ENCODE results near the gene EFNB2. TPM values are rescaled to one million over a fixed set of nuclear protein-coding genes. Genes with fewer than 3 reads are reported as not detected.

EFNB2 gene
- total and polyA plus RNA-seq, 4 donors = 2.6 to 6.1 (median 3.4) TPM

DNA sequence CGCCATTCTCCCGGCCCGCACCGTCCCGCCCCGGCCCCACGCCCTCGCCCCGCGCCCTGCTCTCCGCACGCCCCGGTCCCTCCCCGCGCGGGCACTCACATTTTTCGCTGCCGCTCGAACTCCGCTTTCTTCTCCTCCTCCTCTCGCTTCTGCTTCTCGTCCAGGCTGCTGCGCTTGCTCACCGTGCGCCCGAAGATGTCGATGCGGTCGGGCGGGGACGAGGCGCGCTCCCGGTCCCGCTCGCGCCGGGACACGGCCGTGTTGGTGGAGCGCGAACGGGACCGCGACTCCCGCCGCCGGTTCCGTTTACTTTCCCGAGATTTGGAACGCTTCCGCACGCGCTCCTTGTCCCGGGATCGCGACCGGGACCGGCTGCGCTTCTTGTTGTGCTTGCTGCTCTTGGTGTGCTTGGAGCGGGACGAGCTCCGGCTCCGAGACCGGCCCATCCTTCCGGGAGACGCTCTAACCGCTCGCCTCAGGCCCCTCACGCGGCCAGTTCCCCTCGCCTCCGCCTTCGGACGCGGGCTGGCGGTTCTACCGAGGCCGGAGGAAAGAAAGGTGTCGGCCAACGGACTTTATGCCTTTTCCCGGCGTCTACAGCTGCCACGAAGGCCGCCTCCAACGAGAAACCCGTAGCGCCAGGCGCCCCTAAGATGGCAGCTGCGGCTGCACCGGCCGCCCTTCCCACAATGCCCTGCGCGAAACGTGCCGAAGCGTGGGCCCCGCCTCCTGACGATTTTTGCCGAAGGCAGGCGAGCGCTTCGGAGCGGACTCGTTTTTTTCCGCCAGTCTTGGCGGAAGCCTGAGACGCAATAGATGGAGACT is 32.2 kb upstream of the EFNB2 start, which contains the start of gene ARGLU1 (continued):
- TF ChIP-seq GABPA (IDR thresholded peaks at IDR 0.05 in 1 of 2, conservative IDR thresholded peaks at IDR 0.05 in 1 of 2) = peak in 1 of 2 donors; percentile 52
- peak; percentile 48 for TF ChIP-seq SP1 (IDR thresholded peaks at IDR 0.05)
- no peak for TF ChIP-seq RXRA (IDR thresholded peaks at IDR 0.05)

DNA sequence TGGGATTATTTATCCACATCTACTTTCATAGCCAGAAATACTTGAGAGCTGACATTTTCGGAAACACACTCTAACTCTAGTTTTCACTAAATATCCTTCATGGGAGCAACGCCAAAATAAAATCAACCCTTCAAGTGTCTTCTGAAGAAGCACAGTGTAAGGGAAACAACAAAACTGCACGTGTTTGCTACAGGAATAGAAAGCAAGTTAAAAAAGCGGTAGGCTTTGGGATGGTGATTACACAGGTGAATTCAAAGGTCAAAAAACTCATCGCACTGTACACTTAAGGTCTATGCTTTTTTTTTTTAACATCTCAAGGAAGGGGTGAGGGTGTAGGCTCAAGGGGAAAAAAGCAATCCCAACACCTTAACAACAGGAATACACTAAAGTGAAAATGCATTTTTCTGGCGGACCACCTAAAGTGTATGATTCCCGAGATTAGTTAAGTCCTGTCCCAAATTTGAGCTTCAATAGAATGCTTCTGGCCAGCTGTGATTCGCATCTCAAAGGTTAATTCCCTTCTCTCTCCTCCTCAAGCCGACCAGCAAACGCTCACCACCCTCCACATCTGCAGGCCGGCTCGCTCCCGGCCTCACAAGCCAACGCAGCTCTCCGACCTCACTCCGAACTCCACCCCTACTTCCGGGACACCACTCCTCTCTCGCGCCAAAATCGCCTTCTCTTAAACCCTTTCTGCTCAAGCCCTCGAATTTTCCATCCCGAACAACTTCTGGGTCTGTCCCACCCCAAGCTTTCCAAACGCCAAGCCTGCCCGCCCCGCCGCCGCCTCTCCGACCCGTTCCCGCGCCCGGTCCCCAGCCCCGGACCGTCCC is 31.4 kb upstream of the EFNB2 start:
- DNase-seq (ENCODE audit: low spot score) = no peak
- no peaks in the 10 kb centered on the region for H3K27me3 ChIP-seq (ENCODE audit: control insufficient read depth in 4 of 4, insufficient read depth in 4 of 4, low read length in 3 of 4)
- 1% methylated on average over 34 of the region's 34 CpGs for WGBS

DNA sequence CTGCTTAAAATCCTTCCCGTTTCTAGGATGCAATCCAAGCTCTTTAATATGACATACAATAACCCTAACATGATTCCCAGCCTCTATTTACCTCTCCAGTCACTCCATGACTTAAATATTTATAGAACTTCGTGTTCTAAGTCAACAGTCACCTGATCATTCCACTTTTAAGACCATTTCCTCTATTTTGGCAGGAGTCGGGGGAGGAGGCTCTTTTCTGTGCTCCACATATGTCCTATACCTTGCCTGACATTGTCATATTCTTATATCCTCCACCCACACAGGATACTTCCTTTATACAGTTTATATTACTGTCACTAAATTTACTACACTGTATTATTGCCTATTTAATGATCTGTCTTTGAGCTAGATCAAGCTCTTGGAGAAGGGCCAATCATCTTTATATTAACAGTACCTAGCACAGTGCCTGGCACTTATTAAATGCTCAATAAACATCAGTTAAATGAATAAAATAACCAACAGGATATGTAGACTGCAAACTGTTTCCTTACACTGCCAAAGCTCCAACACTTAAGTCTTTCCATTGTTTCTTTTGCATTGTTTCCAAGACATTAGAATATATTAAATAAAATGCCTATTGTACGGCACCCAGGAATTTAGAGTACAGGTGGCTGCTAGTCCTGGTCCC is 29.8 kb upstream of the EFNB2 start:
- no peak for DNase-seq (ENCODE audit: low spot score)
- no peaks in the 10 kb centered on the region for H3K36me3 ChIP-seq (ENCODE audit: control insufficient read depth in 4 of 4, insufficient read depth in 3 of 4, low read depth in 1 of 4, low read length in 3 of 4)
- H3K27me3 ChIP-seq (ENCODE audit: control insufficient read depth in 4 of 4, insufficient read depth in 4 of 4, low read length in 3 of 4) = no peaks in the 10 kb centered on the region
- TF ChIP-seq, protein P1, sequence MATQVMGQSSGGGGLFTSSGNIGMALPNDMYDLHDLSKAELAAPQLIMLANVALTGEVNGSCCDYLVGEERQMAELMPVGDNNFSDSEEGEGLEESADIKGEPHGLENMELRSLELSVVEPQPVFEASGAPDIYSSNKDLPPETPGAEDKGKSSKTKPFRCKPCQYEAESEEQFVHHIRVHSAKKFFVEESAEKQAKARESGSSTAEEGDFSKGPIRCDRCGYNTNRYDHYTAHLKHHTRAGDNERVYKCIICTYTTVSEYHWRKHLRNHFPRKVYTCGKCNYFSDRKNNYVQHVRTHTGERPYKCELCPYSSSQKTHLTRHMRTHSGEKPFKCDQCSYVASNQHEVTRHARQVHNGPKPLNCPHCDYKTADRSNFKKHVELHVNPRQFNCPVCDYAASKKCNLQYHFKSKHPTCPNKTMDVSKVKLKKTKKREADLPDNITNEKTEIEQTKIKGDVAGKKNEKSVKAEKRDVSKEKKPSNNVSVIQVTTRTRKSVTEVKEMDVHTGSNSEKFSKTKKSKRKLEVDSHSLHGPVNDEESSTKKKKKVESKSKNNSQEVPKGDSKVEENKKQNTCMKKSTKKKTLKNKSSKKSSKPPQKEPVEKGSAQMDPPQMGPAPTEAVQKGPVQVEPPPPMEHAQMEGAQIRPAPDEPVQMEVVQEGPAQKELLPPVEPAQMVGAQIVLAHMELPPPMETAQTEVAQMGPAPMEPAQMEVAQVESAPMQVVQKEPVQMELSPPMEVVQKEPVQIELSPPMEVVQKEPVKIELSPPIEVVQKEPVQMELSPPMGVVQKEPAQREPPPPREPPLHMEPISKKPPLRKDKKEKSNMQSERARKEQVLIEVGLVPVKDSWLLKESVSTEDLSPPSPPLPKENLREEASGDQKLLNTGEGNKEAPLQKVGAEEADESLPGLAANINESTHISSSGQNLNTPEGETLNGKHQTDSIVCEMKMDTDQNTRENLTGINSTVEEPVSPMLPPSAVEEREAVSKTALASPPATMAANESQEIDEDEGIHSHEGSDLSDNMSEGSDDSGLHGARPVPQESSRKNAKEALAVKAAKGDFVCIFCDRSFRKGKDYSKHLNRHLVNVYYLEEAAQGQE (IDR thresholded peaks at IDR 0.05) = no peak
- no peak for TF ChIP-seq FOXA1 (IDR thresholded peaks at IDR 0.05)
- H3K4me1 ChIP-seq (ENCODE audit: control insufficient read depth in 4 of 4, insufficient read depth in 4 of 4, low read length in 3 of 4) = peaks cover 7 to 37% (median 18%) of the 10 kb centered on the region in 4 donors
- H3K4me3 ChIP-seq (ENCODE audit: low read depth in 1 of 3, low read length in 3 of 3) = no peak overlapping the region
- no peak overlapping the region for H3K27ac ChIP-seq (ENCODE audit: low read depth in 1 of 2, low read length in 2 of 2)
- no peaks in the 10 kb centered on the region for H3K9me3 ChIP-seq (ENCODE audit: control insufficient read depth in 4 of 4, low read length in 3 of 4)
- WGBS = 51% methylated on average over 4 of the region's 4 CpGs
- no peak overlapping the region for H3K9ac ChIP-seq (ENCODE audit: low read depth in 1 of 2, low read length in 2 of 2)

More for the DNA sequence above, 31.4 kb upstream of the EFNB2 start:
- Histone ChIP-seq H3K36me3 (ENCODE audit: control insufficient read depth in 4 of 4, insufficient read depth in 3 of 4, low read depth in 1 of 4, low read length in 3 of 4) (no peaks in the 10 kb centered on the region), H3K4me3 (ENCODE audit: low read depth in 1 of 3, low read length in 3 of 3) (peak overlapping the region; percentile 91 to 97 (median 93)), H3K9me3 (ENCODE audit: control insufficient read depth in 4 of 4, low read length in 3 of 4) (no peaks in the 10 kb centered on the region), H3K9ac (ENCODE audit: low read depth in 1 of 2, low read length in 2 of 2) (peak overlapping the region; percentile 62 to 77), H3K27ac (ENCODE audit: low read depth in 1 of 2, low read length in 2 of 2) (peak overlapping the region; percentile 95 to 97), H3K4me1 (ENCODE audit: control insufficient read depth in 4 of 4, insufficient read depth in 4 of 4, low read length in 3 of 4) (peaks cover 5 to 37% (median 16%) of the 10 kb centered on the region in 4 donors)
- TF ChIP-seq HNF4A (conservative IDR thresholded peaks at IDR 0.05) (peak; percentile 12 to 15), SP1 (IDR thresholded peaks at IDR 0.05) (no peak), RXRA (IDR thresholded peaks at IDR 0.05) (peak in 1 of 2 donors; percentile 14), YY1 (IDR thresholded peaks at IDR 0.05) (peak; percentile 8), HNF4G (IDR thresholded peaks at IDR 0.05) (no peak)
- TF ChIP-seq, protein P2, sequence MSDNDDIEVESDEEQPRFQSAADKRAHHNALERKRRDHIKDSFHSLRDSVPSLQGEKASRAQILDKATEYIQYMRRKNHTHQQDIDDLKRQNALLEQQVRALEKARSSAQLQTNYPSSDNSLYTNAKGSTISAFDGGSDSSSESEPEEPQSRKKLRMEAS (IDR thresholded peaks at IDR 0.05) = peak; percentile 39
- TF ChIP-seq, protein P3, sequence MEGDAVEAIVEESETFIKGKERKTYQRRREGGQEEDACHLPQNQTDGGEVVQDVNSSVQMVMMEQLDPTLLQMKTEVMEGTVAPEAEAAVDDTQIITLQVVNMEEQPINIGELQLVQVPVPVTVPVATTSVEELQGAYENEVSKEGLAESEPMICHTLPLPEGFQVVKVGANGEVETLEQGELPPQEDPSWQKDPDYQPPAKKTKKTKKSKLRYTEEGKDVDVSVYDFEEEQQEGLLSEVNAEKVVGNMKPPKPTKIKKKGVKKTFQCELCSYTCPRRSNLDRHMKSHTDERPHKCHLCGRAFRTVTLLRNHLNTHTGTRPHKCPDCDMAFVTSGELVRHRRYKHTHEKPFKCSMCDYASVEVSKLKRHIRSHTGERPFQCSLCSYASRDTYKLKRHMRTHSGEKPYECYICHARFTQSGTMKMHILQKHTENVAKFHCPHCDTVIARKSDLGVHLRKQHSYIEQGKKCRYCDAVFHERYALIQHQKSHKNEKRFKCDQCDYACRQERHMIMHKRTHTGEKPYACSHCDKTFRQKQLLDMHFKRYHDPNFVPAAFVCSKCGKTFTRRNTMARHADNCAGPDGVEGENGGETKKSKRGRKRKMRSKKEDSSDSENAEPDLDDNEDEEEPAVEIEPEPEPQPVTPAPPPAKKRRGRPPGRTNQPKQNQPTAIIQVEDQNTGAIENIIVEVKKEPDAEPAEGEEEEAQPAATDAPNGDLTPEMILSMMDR (IDR thresholded peaks at IDR 0.05; ENCODE audit: low read depth, low read length, missing input control) = no peak

Measured in liver (tissue), 9 donors.